SK-N-DZ (cell line): ENCODE results near the gene GCN1.

Source experiments
- DNase-seq: peaks from one replicate; pipeline ENCODE4 v3.0.0-alpha.2; 2015; ENCODE audit warnings: low spot score

Gene GCN1

GRCh38 chr12:120150919-120151525 is 43.5 kb downstream of the GCN1 start:
- no peak for DNase-seq

- no peak for DNase-seq
Measured at GRCh38 chr12:120148011-120148410, 46.5 kb downstream of the GCN1 start.

GRCh38 chr12:120145164-120145563 is 49.4 kb downstream of the GCN1 start:
- no peak for DNase-seq

GRCh38 chr12:120144215-120144614 is 50.3 kb downstream of the GCN1 start:
- DNase-seq, result no peak

- no peak for DNase-seq
Measured at GRCh38 chr12:120142231-120142877, 52.2 kb downstream of the GCN1 start.

GRCh38 chr12:120141336-120141735 is 53.2 kb downstream of the GCN1 start:
- no peak for DNase-seq

- no peak for DNase-seq
Measured at GRCh38 chr12:120140603-120141002, 53.9 kb downstream of the GCN1 start.

GRCh38 chr12:120139958-120140357 is 54.6 kb downstream of the GCN1 start:
- DNase-seq, result no peak

- DNase-seq, result no peak
Measured at GRCh38 chr12:120138366-120138765, 56.1 kb downstream of the GCN1 start.

GRCh38 chr12:120137833-120138232 is 56.7 kb downstream of the GCN1 start:
- DNase-seq, result no peak

GRCh38 chr12:120136093-120136770 is 58.3 kb downstream of the GCN1 start:
- no peak for DNase-seq

GRCh38 chr12:120134307-120134980 is 60.1 kb downstream of the GCN1 start:
- DNase-seq, result no peak

GRCh38 chr12:120132863-120133385 is 61.6 kb downstream of the GCN1 start:
- no peak for DNase-seq

GRCh38 chr12:120132054-120132836 is 62.3 kb downstream of the GCN1 start:
- no peak for DNase-seq

GRCh38 chr12:120131116-120131515 is 63.4 kb downstream of the GCN1 start:
- DNase-seq, result no peak

GRCh38 chr12:120130011-120130410 is 64.5 kb downstream of the GCN1 start:
- no peak for DNase-seq

- no peak for DNase-seq
Measured at GRCh38 chr12:120126635-120127005, 67.9 kb downstream of the GCN1 start.

GRCh38 chr12:120125792-120126634 is 68.5 kb downstream of the GCN1 start:
- DNase-seq, result no peak

GRCh38 chr12:120125029-120125428 is 69.5 kb downstream of the GCN1 start:
- no peak for DNase-seq

- no peak for DNase-seq
Measured at GRCh38 chr12:120121766-120122293, 72.7 kb downstream of the GCN1 start.
